ENCODE measurements around the gene NUMBL.
A peak's percentile ranks its signal among the peaks of the same experiment; 100 is the strongest.

The NUMBL gene

DNA sequence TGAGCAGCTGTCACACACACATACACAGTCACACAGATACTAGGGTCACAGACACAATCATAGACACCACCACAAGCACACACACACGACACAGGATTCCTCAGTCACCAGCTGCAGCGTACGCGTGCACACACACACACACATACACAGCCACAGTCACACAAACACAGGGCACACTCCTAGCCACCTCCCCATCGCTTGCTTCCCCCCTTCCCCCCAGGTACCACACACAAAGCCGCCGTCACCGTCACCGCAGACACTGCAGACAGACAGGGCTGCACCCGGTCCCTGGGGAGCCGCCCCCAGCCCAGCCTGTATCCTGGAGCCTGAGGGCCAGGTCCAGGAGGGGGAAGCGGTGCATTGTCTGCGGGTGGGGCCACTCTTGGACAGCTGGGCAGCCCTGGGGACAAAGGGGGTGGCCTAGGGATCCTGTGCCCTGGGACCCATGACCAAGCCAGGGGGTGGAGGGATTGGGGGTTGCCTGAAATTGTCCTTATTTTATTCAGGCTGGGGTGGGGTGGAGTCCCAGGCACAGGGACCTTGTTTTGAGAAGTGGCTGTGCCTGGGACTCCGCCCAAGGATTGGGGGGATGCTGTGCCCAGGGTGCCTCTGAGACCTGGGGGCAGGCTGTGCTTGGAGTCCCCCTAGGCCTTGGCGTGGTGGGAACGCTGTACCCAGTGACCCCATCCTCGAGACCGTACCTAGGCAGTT lies 957 bp downstream of the NUMBL start:
- peak overlapping the region; percentile 92 for H3K4me3 ChIP-seq (ENCODE audit: low read depth, low read length)
- no peaks in the 10 kb centered on the region for H3K27me3 ChIP-seq (ENCODE audit: insufficient read depth, low read length)
- peaks cover 24% of the 10 kb centered on the region for H3K4me1 ChIP-seq (ENCODE audit: control insufficient read depth, insufficient read depth, low read length, unreplicated experiment)
- peak overlapping the region; percentile 58; the same call in 1 of the 2 replicates for H3K27ac ChIP-seq (ENCODE audit: low read depth, low read length)
- peaks cover 11% of the 10 kb centered on the region; the same call in 1 of the 2 replicates for H3K36me3 ChIP-seq (ENCODE audit: insufficient read depth, low read length)
- H2AFZ ChIP-seq (ENCODE audit: low read length, unreplicated experiment): no peak overlapping the region
- peaks cover 28% of the 10 kb centered on the region for H3K79me2 ChIP-seq (ENCODE audit: control insufficient read depth, insufficient read depth, low read length, unreplicated experiment)

DNA sequence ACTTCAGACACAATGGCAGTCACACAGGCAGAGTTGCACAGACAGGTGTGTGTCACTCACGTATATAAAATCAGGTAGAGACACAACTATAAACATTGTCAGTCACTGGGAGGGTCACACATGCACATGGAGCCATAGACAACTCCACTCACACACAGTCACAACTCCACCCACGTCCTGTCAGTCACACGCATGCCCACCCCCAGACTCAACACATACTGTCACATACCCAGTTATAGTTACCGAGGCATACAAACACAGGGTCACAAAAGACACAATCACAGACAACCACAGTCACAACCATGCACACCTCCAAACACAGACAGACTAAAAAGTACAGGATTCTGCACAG lies 1.5 kb downstream of the NUMBL start:
- Histone ChIP-seq H3K36me3 (ENCODE audit: insufficient read depth, low read length) (peaks cover 11% of the 10 kb centered on the region; the same call in 1 of the 2 replicates), H3K27ac (ENCODE audit: low read depth, low read length) (no peak overlapping the region), H3K79me2 (ENCODE audit: control insufficient read depth, insufficient read depth, low read length, unreplicated experiment) (peaks cover 28% of the 10 kb centered on the region), H3K4me3 (ENCODE audit: low read depth, low read length) (peak overlapping the region; percentile 92), H3K4me1 (ENCODE audit: control insufficient read depth, insufficient read depth, low read length, unreplicated experiment) (peaks cover 24% of the 10 kb centered on the region), H3K27me3 (ENCODE audit: insufficient read depth, low read length) (no peaks in the 10 kb centered on the region), H2AFZ (ENCODE audit: low read length, unreplicated experiment) (no peak overlapping the region)

DNA sequence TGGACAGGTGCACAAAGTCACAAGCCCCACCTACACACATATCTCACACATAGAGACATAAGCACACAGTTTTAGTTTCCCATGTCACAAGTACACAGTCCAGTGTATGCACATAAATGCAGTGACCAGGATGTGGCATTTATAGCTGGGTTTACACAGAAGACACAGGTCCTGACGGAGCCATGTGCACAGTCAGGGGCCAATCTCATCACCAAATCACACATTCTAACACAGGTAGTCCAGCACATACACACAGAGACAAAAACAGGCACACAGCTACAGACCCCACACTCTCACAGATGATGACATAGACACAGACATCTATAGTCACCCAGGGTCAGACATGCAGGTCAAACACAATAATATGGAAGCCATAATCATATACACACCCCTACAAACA lies 2.1 kb downstream of the NUMBL start:
- Histone ChIP-seq H3K27ac (ENCODE audit: low read depth, low read length) (no peak overlapping the region), H3K4me3 (ENCODE audit: low read depth, low read length) (peak overlapping the region; percentile 92), H3K36me3 (ENCODE audit: insufficient read depth, low read length) (peaks cover 11% of the 10 kb centered on the region; the same call in 1 of the 2 replicates), H3K27me3 (ENCODE audit: insufficient read depth, low read length) (no peaks in the 10 kb centered on the region), H3K79me2 (ENCODE audit: control insufficient read depth, insufficient read depth, low read length, unreplicated experiment) (peaks cover 28% of the 10 kb centered on the region), H2AFZ (ENCODE audit: low read length, unreplicated experiment) (no peak overlapping the region), H3K4me1 (ENCODE audit: control insufficient read depth, insufficient read depth, low read length, unreplicated experiment) (peaks cover 24% of the 10 kb centered on the region)

DNA sequence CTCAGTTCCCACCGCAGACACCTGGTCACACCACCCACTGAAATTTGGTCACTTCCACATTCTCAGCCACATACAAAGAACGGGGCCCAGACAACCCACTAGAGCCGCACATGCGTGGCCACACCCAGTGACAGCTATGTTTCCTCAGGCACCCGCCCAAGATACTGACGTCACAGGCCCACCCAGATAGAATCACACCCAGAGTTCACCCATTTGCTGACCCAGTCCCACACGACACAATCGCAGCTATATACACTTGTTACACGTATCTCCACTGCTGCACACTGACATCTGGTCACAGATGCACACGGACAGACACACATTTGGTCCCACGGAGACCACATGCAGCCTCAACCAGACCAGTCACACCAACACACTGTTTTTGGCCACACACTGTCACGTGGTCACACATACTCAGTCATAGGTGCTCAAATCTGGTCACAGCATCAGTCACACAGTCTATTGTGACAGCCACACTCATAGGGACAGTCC lies 2.9 kb downstream of the NUMBL start:
- peaks cover 13% of the 10 kb centered on the region; the same call in 1 of the 2 replicates for H3K36me3 ChIP-seq (ENCODE audit: insufficient read depth, low read length)
- H3K79me2 ChIP-seq (ENCODE audit: control insufficient read depth, insufficient read depth, low read length, unreplicated experiment): peaks cover 28% of the 10 kb centered on the region
- peak overlapping the region; percentile 92 for H3K4me3 ChIP-seq (ENCODE audit: low read depth, low read length)
- H3K27me3 ChIP-seq (ENCODE audit: insufficient read depth, low read length): no peaks in the 10 kb centered on the region
- H2AFZ ChIP-seq (ENCODE audit: low read length, unreplicated experiment): no peak overlapping the region
- peaks cover 24% of the 10 kb centered on the region for H3K4me1 ChIP-seq (ENCODE audit: control insufficient read depth, insufficient read depth, low read length, unreplicated experiment)
- peak overlapping the region; percentile 37; the same call in 1 of the 2 replicates for H3K27ac ChIP-seq (ENCODE audit: low read depth, low read length)

DNA sequence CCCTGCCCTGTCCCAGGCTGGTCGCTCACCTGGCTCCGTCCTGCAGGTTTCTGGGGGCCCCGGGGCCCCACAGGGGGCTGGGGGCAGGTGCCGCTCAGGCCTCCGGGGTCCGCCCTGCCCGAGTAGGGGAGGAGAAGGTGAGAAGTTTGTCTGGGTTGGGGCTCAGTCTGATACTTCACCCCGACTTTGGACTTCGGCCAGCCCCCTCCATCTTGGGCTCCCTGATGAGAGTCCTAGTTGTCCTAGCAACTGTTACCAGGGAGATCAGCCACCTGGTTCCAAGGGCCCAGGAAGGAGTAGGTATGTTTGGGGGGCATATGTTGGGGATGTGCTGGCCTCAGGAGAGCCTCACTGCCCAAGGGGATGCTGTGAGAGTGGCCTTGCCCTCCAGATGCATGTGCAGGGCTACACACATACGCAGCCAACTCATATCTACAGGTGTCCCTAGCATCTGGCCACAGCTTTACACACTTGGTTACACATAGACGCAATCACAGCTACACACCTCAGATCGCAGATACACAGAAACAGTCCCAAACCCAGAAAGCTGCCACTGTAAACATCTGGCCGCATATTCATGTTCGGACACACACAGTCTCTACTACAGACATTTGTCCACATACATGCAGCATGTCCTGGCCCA lies 3.4 kb downstream of the NUMBL start:
- peak overlapping the region; percentile 37; the same call in 1 of the 2 replicates for H3K27ac ChIP-seq (ENCODE audit: low read depth, low read length)
- H2AFZ ChIP-seq (ENCODE audit: low read length, unreplicated experiment): no peak overlapping the region

DNA sequence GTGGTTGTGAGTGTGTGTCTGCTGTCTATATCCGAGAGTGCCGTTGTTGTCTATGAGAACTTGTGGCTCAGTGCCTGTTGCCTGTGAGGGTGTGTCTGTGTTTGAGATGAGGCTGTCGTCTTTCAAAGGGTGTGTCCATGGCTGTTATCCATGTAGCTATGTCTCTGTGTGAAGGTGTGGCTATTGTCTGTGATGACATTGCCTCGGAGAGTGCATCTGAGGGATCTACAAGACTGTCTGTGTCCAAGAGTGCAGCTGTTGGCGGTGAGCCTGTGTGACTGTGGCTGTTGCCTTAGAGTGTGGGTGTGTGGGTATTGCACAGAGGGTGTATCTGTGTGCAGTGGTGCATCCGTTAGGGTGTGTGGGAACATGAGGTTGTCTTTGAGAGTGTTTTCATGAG lies 4.9 kb downstream of the NUMBL start:
- H2AFZ ChIP-seq (ENCODE audit: low read length, unreplicated experiment): no peak overlapping the region
- no peak overlapping the region for H3K4me3 ChIP-seq (ENCODE audit: low read depth, low read length)
- peaks cover 19% of the 10 kb centered on the region for H3K4me1 ChIP-seq (ENCODE audit: control insufficient read depth, insufficient read depth, low read length, unreplicated experiment)
- H3K27me3 ChIP-seq (ENCODE audit: insufficient read depth, low read length): no peaks in the 10 kb centered on the region
- peaks cover 13% of the 10 kb centered on the region; the same call in 1 of the 2 replicates for H3K36me3 ChIP-seq (ENCODE audit: insufficient read depth, low read length)
- peaks cover 28% of the 10 kb centered on the region for H3K79me2 ChIP-seq (ENCODE audit: control insufficient read depth, insufficient read depth, low read length, unreplicated experiment)
- H3K27ac ChIP-seq (ENCODE audit: low read depth, low read length): no peak overlapping the region

More for the DNA sequence above, 3.4 kb downstream of the NUMBL start:
- H3K27me3 ChIP-seq (ENCODE audit: insufficient read depth, low read length): no peaks in the 10 kb centered on the region
- peaks cover 28% of the 10 kb centered on the region for H3K79me2 ChIP-seq (ENCODE audit: control insufficient read depth, insufficient read depth, low read length, unreplicated experiment)
- H3K36me3 ChIP-seq (ENCODE audit: insufficient read depth, low read length): peaks cover 13% of the 10 kb centered on the region; the same call in 1 of the 2 replicates
- H3K4me3 ChIP-seq (ENCODE audit: low read depth, low read length): no peak overlapping the region
- peaks cover 24% of the 10 kb centered on the region for H3K4me1 ChIP-seq (ENCODE audit: control insufficient read depth, insufficient read depth, low read length, unreplicated experiment)

DNA sequence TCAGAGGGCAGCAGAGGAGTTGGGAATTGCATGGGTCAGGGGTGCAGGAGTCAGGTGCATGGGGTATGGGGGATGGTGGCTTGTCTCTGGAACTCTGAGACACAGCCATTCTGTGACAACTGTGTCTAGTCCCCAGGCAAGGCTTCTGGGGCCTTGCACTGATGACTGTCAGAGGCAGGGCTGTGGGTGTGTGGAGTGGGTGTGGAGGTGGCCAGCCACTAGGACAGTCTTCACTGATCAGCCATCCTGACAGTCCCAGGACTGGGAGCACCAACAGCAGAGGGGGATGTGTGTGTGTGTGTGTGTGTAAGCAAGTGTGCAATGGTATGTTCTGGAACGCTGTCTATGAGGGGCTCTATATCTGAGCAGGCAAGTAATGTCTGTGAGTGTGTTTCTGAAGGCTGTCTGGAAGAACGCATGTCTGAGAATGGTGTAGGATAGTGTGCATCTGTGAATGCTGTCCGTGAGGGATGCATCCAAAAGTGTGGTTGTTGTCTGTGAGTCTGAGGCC lies 5.4 kb downstream of the NUMBL start:
- Histone ChIP-seq H3K27ac (ENCODE audit: low read depth, low read length) (no peak overlapping the region), H2AFZ (ENCODE audit: low read length, unreplicated experiment) (no peak overlapping the region), H3K4me3 (ENCODE audit: low read depth, low read length) (no peak overlapping the region), H3K4me1 (ENCODE audit: control insufficient read depth, insufficient read depth, low read length, unreplicated experiment) (peaks cover 19% of the 10 kb centered on the region), H3K79me2 (ENCODE audit: control insufficient read depth, insufficient read depth, low read length, unreplicated experiment) (peaks cover 25% of the 10 kb centered on the region), H3K27me3 (ENCODE audit: insufficient read depth, low read length) (no peaks in the 10 kb centered on the region), H3K36me3 (ENCODE audit: insufficient read depth, low read length) (peaks cover 13% of the 10 kb centered on the region; the same call in 1 of the 2 replicates)

DNA sequence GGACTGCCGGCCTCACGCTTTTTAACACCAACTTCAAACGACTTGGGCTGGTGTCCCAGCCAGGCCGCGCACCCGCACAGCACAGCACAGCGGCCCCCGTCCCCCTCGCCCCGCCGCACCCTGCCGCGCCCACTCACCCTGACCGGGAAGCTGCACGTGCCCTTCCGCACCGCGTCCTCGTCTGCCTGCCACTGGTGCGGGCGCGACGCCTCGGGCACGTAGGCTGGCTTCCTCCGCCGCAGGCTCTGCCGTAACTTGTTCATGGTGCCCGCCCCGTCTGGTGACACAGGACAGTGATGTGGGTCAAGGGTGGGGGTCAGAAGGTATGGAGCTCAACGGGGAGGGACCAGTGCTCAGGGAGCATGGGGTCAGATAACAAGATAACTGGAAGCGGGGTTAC lies 6.2 kb downstream of the NUMBL start:
- Histone ChIP-seq H3K27ac (ENCODE audit: low read depth, low read length) (no peak overlapping the region), H3K4me1 (ENCODE audit: control insufficient read depth, insufficient read depth, low read length, unreplicated experiment) (peaks cover 19% of the 10 kb centered on the region), H3K4me3 (ENCODE audit: low read depth, low read length) (no peak overlapping the region), H2AFZ (ENCODE audit: low read length, unreplicated experiment) (no peak overlapping the region), H3K27me3 (ENCODE audit: insufficient read depth, low read length) (no peaks in the 10 kb centered on the region), H3K79me2 (ENCODE audit: control insufficient read depth, insufficient read depth, low read length, unreplicated experiment) (peaks cover 17% of the 10 kb centered on the region), H3K36me3 (ENCODE audit: insufficient read depth, low read length) (peaks cover 13% of the 10 kb centered on the region; the same call in 1 of the 2 replicates)

DNA sequence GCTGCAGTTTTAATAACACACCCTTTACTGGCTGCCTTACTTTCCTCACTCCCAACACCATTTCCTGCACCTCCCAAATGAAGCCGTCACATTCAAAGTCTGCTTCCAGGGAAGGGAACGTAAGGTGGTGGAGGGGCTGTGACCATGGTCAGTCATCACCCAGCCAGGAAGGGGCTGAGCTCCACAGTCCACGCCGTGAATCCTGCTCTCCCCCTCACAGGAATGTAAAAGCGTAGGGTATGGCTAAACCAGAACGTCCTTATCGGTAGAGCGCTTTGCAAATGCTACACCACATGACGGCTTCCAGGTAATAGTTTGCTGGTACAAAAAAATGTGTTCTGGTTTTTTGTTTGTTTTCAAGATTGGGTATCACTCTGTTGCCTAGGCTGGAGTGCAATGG lies 7.0 kb downstream of the NUMBL start:
- Histone ChIP-seq H3K27me3 (ENCODE audit: insufficient read depth, low read length) (no peaks in the 10 kb centered on the region), H3K4me1 (ENCODE audit: control insufficient read depth, insufficient read depth, low read length, unreplicated experiment) (peaks cover 12% of the 10 kb centered on the region), H2AFZ (ENCODE audit: low read length, unreplicated experiment) (no peak overlapping the region)

DNA sequence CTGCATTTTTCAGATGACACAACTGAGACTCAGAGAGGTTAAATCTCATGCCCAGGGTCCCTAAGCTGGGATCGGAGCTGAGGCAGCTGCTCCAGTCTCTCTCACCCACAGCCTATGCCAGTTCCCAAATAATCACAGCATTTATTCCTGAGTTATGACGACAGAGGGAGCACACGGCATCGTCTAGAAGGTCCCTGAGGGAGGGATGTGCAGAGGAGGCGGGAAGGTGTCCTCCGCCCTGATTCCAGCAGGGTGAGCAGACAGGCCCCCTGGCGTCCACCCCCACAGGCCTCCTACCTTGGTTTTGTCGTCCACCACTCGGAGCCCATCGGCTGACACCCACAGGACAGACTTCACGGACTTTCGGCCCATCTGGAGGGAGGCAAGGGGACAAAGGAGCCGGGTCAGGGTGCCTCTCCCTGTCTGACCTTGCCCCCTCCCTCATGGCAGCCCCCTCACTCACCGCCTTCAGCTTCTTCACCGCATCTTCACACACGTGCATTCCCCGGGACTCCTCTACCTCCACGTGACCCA lies 8.0 kb downstream of the NUMBL start:
- no peaks in the 10 kb centered on the region for H3K79me2 ChIP-seq (ENCODE audit: control insufficient read depth, insufficient read depth, low read length, unreplicated experiment)
- no peak overlapping the region for H3K27ac ChIP-seq (ENCODE audit: low read depth, low read length)
- H2AFZ ChIP-seq (ENCODE audit: low read length, unreplicated experiment): no peak overlapping the region
- peaks cover 13% of the 10 kb centered on the region; the same call in 1 of the 2 replicates for H3K36me3 ChIP-seq (ENCODE audit: insufficient read depth, low read length)
- no peak overlapping the region for H3K4me3 ChIP-seq (ENCODE audit: low read depth, low read length)
- peaks cover 3% of the 10 kb centered on the region for H3K4me1 ChIP-seq (ENCODE audit: control insufficient read depth, insufficient read depth, low read length, unreplicated experiment)
- H3K27me3 ChIP-seq (ENCODE audit: insufficient read depth, low read length): no peaks in the 10 kb centered on the region

More for the DNA sequence above, 7.0 kb downstream of the NUMBL start:
- Histone ChIP-seq H3K4me3 (ENCODE audit: low read depth, low read length) (no peak overlapping the region), H3K27ac (ENCODE audit: low read depth, low read length) (no peak overlapping the region), H3K79me2 (ENCODE audit: control insufficient read depth, insufficient read depth, low read length, unreplicated experiment) (peaks cover 9% of the 10 kb centered on the region), H3K36me3 (ENCODE audit: insufficient read depth, low read length) (peaks cover 13% of the 10 kb centered on the region; the same call in 1 of the 2 replicates)
